ENCODE data around the gene CHST13. TPM values are rescaled to one million over a fixed set of nuclear protein-coding genes. Genes with fewer than 3 reads are reported as not detected.

CHST13 gene
- total and polyA plus RNA-seq, 5 donors from 2014 or later, result not detected

- Histone ChIP-seq H3K27me3 (ENCODE audit: control insufficient read depth, insufficient read depth, low read length) (no peaks in the 10 kb centered on the region), H3K27ac (ENCODE audit: insufficient read depth, low read length, poor library complexity, severe bottlenecking) (no peak overlapping the region), H3K4me3 (ENCODE audit: low read depth, low read length) (no peak overlapping the region), H3K36me3 (ENCODE audit: control insufficient read depth, insufficient read depth, low read length) (no peaks in the 10 kb centered on the region), H3K9me3 (ENCODE audit: control insufficient read depth in 2 of 2, low read length in 2 of 2) (no peaks in the 10 kb centered on the region), H3K4me1 (ENCODE audit: control insufficient read depth, insufficient read depth, low read length, poor library complexity, severe bottlenecking) (no peaks in the 10 kb centered on the region)
- ATAC-seq (ENCODE audit: low read depth in 2 of 2) (no peak), DNase-seq (no peak)
- Mint-ChIP-seq H3K36me3 (no peaks in the 10 kb centered on the region), H3K4me3 (no peak overlapping the region), H3K27me3 (peaks cover 4% of the 10 kb centered on the region), H3K27ac (no peak overlapping the region), H3K9me3 (no peaks in the 10 kb centered on the region), H3K4me1 (no peaks in the 10 kb centered on the region)
Observed at GRCh38 chr3:126553284-126554084, 29.5 kb downstream of the CHST13 start.

GRCh38 chr3:126554560-126555525, 30.9 kb downstream of the CHST13 start:
- no peak for ATAC-seq (ENCODE audit: low read depth in 2 of 2)

GRCh38 chr3:126555795-126556636, 32.1 kb downstream of the CHST13 start:
- Mint-ChIP-seq H3K9me3 (no peaks in the 10 kb centered on the region), H3K27me3 (peaks cover 4% of the 10 kb centered on the region), H3K4me1 (no peaks in the 10 kb centered on the region), H3K4me3 (no peak overlapping the region), H3K36me3 (no peaks in the 10 kb centered on the region), H3K27ac (peak overlapping the region in 1 of 3 donors; percentile 25)
- H3K4me3 ChIP-seq (ENCODE audit: low read depth, low read length), result no peak overlapping the region
- H3K27me3 ChIP-seq (ENCODE audit: control insufficient read depth, insufficient read depth, low read length), result no peaks in the 10 kb centered on the region
- DNase-seq (no peak), ATAC-seq (ENCODE audit: low read depth in 2 of 2) (no peak)
- H3K27ac ChIP-seq (ENCODE audit: insufficient read depth, low read length, poor library complexity, severe bottlenecking), result no peak overlapping the region
- H3K36me3 ChIP-seq (ENCODE audit: control insufficient read depth, insufficient read depth, low read length), result no peaks in the 10 kb centered on the region
- no peaks in the 10 kb centered on the region for H3K4me1 ChIP-seq (ENCODE audit: control insufficient read depth, insufficient read depth, low read length, poor library complexity, severe bottlenecking)
- H3K9me3 ChIP-seq (ENCODE audit: control insufficient read depth in 2 of 2, low read length in 2 of 2), result no peaks in the 10 kb centered on the region

More at GRCh38 chr3:126554560-126555525, 30.9 kb downstream of the CHST13 start:
- H3K4me1 Mint-ChIP-seq, result no peaks in the 10 kb centered on the region
- H3K27me3 Mint-ChIP-seq, result peaks cover 4% of the 10 kb centered on the region
- no peak overlapping the region for H3K27ac ChIP-seq (ENCODE audit: insufficient read depth, low read length, poor library complexity, severe bottlenecking)
- no peak overlapping the region for H3K27ac Mint-ChIP-seq
- H3K36me3 ChIP-seq (ENCODE audit: control insufficient read depth, insufficient read depth, low read length), result no peaks in the 10 kb centered on the region
- no peaks in the 10 kb centered on the region for H3K27me3 ChIP-seq (ENCODE audit: control insufficient read depth, insufficient read depth, low read length)
- H3K9me3 Mint-ChIP-seq, result no peaks in the 10 kb centered on the region
- no peak for DNase-seq
- H3K4me1 ChIP-seq (ENCODE audit: control insufficient read depth, insufficient read depth, low read length, poor library complexity, severe bottlenecking), result no peaks in the 10 kb centered on the region
- no peak overlapping the region for H3K4me3 ChIP-seq (ENCODE audit: low read depth, low read length)
- no peaks in the 10 kb centered on the region for H3K36me3 Mint-ChIP-seq
- no peaks in the 10 kb centered on the region for H3K9me3 ChIP-seq (ENCODE audit: control insufficient read depth in 2 of 2, low read length in 2 of 2)
- no peak overlapping the region for H3K4me3 Mint-ChIP-seq

- peaks cover 7% of the 10 kb centered on the region for H3K27me3 Mint-ChIP-seq
- no peak for DNase-seq
- H3K9me3 ChIP-seq (ENCODE audit: control insufficient read depth in 2 of 2, low read length in 2 of 2), result no peaks in the 10 kb centered on the region
Observed at GRCh38 chr3:126556637-126557414, 32.9 kb downstream of the CHST13 start.

GRCh38 chr3:126557415-126557745, 33.4 kb downstream of the CHST13 start:
- H3K27ac Mint-ChIP-seq, result no peak overlapping the region
- Histone ChIP-seq H3K4me1 (ENCODE audit: control insufficient read depth, insufficient read depth, low read length, poor library complexity, severe bottlenecking) (no peaks in the 10 kb centered on the region), H3K4me3 (ENCODE audit: low read depth, low read length) (no peak overlapping the region), H3K9me3 (ENCODE audit: control insufficient read depth in 2 of 2, low read length in 2 of 2) (no peaks in the 10 kb centered on the region), H3K27me3 (ENCODE audit: control insufficient read depth, insufficient read depth, low read length) (no peaks in the 10 kb centered on the region), H3K36me3 (ENCODE audit: control insufficient read depth, insufficient read depth, low read length) (no peaks in the 10 kb centered on the region), H3K27ac (ENCODE audit: insufficient read depth, low read length, poor library complexity, severe bottlenecking) (no peak overlapping the region)
- H3K27me3 Mint-ChIP-seq, result peaks cover 9% of the 10 kb centered on the region
- H3K4me3 Mint-ChIP-seq, result no peak overlapping the region
- H3K36me3 Mint-ChIP-seq, result no peaks in the 10 kb centered on the region
- peaks cover 0 to 10% (median 0%) of the 10 kb centered on the region in 7 donors for H3K9me3 Mint-ChIP-seq
- H3K4me1 Mint-ChIP-seq, result no peaks in the 10 kb centered on the region
- DNase-seq, result no peak
- ATAC-seq (ENCODE audit: low read depth in 2 of 2), result no peak

More at GRCh38 chr3:126556637-126557414, 32.9 kb downstream of the CHST13 start:
- no peak overlapping the region for H3K4me3 Mint-ChIP-seq
- Histone ChIP-seq H3K4me3 (ENCODE audit: low read depth, low read length) (no peak overlapping the region), H3K27ac (ENCODE audit: insufficient read depth, low read length, poor library complexity, severe bottlenecking) (no peak overlapping the region), H3K36me3 (ENCODE audit: control insufficient read depth, insufficient read depth, low read length) (no peaks in the 10 kb centered on the region), H3K27me3 (ENCODE audit: control insufficient read depth, insufficient read depth, low read length) (no peaks in the 10 kb centered on the region), H3K4me1 (ENCODE audit: control insufficient read depth, insufficient read depth, low read length, poor library complexity, severe bottlenecking) (no peaks in the 10 kb centered on the region)
- peaks cover 0 to 6% (median 0%) of the 10 kb centered on the region in 7 donors for H3K9me3 Mint-ChIP-seq
- no peak overlapping the region for H3K27ac Mint-ChIP-seq
- no peaks in the 10 kb centered on the region for H3K4me1 Mint-ChIP-seq
- H3K36me3 Mint-ChIP-seq, result no peaks in the 10 kb centered on the region
- ATAC-seq (ENCODE audit: low read depth in 2 of 2), result no peak

- ATAC-seq (ENCODE audit: low read depth in 2 of 2) (no peak), DNase-seq (no peak)
- H3K9me3 ChIP-seq (ENCODE audit: control insufficient read depth in 2 of 2, low read length in 2 of 2), result no peaks in the 10 kb centered on the region
- H3K36me3 ChIP-seq (ENCODE audit: control insufficient read depth, insufficient read depth, low read length), result no peaks in the 10 kb centered on the region
- Mint-ChIP-seq H3K27ac (no peak overlapping the region), H3K9me3 (peaks cover 0 to 12% (median 0%) of the 10 kb centered on the region in 7 donors), H3K4me1 (no peaks in the 10 kb centered on the region), H3K4me3 (no peak overlapping the region), H3K27me3 (peaks cover 9% of the 10 kb centered on the region), H3K36me3 (no peaks in the 10 kb centered on the region)
- no peaks in the 10 kb centered on the region for H3K27me3 ChIP-seq (ENCODE audit: control insufficient read depth, insufficient read depth, low read length)
- no peak overlapping the region for H3K27ac ChIP-seq (ENCODE audit: insufficient read depth, low read length, poor library complexity, severe bottlenecking)
- H3K4me1 ChIP-seq (ENCODE audit: control insufficient read depth, insufficient read depth, low read length, poor library complexity, severe bottlenecking), result no peaks in the 10 kb centered on the region
- H3K4me3 ChIP-seq (ENCODE audit: low read depth, low read length), result no peak overlapping the region
Observed at GRCh38 chr3:126557761-126558160, 33.8 kb downstream of the CHST13 start.
